ENCODE results near the gene ADI1.
"Not testable (repeated sequence)": the region's sequence is repeated elsewhere in the genome, so short reads cannot be mapped to it uniquely, and the experiment has no call there.

The ADI1 gene

GRCh38 chr2:3529316-3530025 lies 10.1 kb upstream of the ADI1 start:
- in situ Hi-C loops (cut with MboI; ENCODE audit: low sequenced_read_pairs), result no loop called here

DNA sequence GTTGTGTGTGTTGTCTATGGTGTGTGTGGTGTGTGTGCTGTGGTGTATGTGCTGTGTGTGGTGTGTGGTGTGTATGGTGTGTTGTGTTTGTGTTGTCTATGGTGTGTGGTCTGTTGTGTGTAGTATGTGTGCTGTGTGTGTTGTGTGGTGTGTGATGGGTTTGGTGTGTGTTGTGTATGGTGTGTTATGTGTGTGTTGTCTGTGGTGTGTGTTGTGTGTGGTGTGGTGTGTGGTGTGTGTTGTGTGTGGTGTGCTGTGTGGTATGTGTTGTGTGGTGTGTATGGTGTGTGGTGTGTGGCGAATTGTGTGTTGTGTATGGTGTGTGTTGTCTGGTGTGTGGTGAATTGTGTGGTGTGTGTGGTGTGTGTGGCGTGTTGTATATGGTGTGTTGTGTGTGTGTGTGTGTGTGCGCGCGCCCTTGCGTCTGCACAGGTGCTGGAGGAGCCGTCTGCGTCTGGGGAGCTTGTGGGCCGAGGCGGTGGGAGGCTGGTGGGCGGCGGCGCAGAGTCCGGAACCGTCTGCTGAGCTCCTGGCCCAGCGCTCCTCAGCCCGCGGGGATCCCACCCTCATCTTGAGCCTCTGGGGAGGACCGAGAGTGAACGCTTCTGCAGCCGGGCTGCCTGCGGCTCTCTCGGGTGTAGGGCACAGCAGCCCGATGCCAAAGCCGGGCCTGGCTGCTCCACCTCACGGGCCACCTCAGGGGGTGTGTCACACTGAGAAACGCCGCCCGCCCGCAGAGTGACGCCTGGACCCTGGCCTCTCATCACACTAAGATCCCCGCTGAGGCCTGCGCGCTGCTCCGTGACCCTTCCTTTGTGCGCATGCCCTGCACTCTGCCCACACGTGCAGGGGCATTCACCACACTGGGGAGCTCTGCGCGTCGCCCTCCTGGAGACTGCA lies 8.8 kb upstream of the ADI1 start:
- in situ Hi-C loops (cut with MboI; ENCODE audit: low sequenced_read_pairs), result no loop called here

- in situ Hi-C loops (cut with MboI; ENCODE audit: low sequenced_read_pairs), result no loop called here
Measured at GRCh38 chr2:3526871-3527270, 7.5 kb upstream of the ADI1 start.

DNA sequence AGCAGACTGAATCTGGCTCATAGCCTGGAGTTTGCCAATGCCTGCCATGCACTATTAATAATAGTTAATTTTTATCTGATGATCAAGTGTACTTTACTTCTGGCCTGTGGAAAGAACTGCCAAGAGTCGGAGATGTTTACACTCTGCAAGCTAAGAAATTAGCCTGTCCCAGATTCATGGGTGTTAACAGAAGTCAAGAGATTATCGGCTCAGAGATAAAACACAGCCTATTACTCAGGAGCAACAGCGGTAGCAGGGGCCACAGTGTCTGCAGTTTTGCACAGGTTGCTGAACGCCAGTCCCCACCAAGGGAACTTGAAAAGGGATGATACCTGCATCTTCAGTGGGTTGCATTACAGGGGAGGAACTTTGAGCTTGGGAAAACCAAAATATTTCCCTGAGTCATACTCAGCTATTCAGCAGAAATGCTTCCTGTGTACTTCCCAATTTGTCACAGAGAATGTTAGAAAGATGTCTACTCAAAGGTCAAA lies 4.3 kb upstream of the ADI1 start:
- in situ Hi-C loops (cut with MboI; ENCODE audit: low sequenced_read_pairs), result no loop called here

GRCh38 chr2:3522961-3523421 lies 3.7 kb upstream of the ADI1 start:
- in situ Hi-C loops (cut with MboI; ENCODE audit: low sequenced_read_pairs), result no loop called here

GRCh38 chr2:3520591-3520990 lies 1.3 kb upstream of the ADI1 start:
- in situ Hi-C loops (cut with MboI; ENCODE audit: low sequenced_read_pairs), result no loop called here

GRCh38 chr2:3518496-3519254 lies 656 bp downstream of the ADI1 start:
- in situ Hi-C loops (cut with MboI; ENCODE audit: low sequenced_read_pairs), result no loop called here

DNA sequence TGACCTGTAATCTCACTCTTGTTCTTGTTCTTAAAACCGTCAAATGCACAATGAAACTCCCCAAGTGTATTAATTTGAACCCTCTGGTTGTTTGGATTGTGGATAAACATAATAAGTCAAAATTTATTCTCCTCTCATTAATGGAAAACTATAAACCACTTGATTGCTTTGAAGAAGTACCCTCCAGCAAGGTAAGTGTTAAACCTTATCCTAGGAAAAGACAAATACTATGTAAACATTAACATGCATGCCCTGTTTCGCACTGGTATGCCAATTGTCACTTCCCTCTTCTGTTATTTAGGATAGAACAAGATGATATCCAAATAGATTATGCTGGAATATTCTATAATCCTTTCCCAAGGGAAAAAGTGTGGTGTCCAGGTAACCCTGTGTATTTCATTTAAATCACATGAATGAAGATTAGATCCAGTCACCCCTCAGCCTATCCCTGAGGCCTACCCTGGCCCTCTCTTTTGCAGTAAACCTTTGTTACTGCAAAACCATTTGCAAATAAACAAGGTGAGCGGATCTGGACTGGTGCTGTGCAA lies 1.3 kb downstream of the ADI1 start:
- in situ Hi-C loops (cut with MboI; ENCODE audit: low sequenced_read_pairs), result no loop called here

DNA sequence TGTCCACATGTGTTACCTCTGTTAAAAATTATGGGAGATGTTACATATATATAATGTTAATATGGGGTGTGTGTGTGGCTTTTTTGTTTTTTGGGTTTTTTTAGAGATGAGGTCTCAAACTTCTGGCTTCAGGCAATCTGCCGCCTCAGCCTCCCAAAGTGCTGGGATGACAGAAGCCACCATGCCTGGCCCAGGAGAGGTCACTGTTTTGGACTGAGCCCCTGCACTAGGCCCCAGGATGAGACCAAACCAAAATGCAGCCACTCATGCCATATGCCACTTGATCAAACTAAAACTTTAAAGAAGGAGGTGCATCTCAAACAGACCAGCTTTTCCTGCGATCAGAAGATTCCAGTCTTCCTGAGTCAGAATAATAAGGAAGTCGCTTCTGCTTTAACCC lies 2.5 kb downstream of the ADI1 start:
- in situ Hi-C loops (cut with MboI; ENCODE audit: low sequenced_read_pairs), result no loop called here

- in situ Hi-C loops (cut with MboI; ENCODE audit: low sequenced_read_pairs), result not testable (repeated sequence)
Measured at GRCh38 chr2:3515438-3515837, 3.9 kb downstream of the ADI1 start.

GRCh38 chr2:3513026-3513810 lies 6.1 kb downstream of the ADI1 start:
- in situ Hi-C loops (cut with MboI; ENCODE audit: low sequenced_read_pairs), result no loop called here

- in situ Hi-C loops (cut with MboI; ENCODE audit: low sequenced_read_pairs), result no loop called here
Measured at GRCh38 chr2:3512086-3512485, 7.2 kb downstream of the ADI1 start.

DNA sequence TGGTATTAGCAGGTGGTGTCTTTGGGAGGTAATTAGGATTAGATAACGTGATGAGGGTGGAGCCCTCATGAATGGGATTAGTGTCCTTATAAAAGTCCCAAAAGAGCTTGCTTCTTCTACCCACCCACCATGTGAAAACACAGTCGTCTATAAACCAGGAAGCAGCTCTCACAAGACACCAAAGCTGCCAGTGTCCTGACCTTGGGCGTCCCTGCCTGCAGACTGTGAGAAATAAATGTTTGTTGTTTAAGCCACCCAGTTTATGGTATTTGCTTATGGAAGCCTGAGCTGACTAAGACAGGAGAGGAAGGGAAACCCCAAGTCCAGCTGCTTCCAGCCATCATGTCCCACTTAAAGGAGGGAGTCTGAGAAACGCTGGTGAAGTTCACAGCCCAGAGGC lies 13.6 kb downstream of the ADI1 start:
- in situ Hi-C loops (cut with MboI; ENCODE audit: low sequenced_read_pairs), result no loop called here

- in situ Hi-C loops (cut with MboI; ENCODE audit: low sequenced_read_pairs), result no loop called here
Measured at GRCh38 chr2:3504741-3505140, 14.6 kb downstream of the ADI1 start.

DNA sequence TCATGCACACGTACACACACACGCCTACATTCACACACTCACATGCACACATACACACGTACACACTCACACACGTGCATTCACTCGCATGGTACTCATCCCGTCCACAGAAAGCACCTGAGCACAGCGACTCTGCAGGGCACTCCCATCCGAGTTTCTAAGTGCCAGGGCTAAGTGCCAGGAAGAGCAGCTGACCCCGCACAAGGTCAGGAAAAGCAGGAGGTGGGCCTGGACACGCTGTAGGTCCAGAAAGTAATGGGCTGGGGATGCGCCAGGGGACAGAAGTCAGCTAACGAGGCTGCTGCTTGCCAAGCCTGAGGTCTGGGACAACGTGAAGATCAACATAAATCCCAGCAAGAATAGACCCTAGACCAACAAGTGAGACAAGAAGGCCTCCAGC lies 15.8 kb downstream of the ADI1 start:
- in situ Hi-C loops (cut with MboI; ENCODE audit: low sequenced_read_pairs), result no loop called here

GRCh38 chr2:3503046-3503445 lies 16.3 kb downstream of the ADI1 start:
- in situ Hi-C loops (cut with MboI; ENCODE audit: low sequenced_read_pairs), result no loop called here

DNA sequence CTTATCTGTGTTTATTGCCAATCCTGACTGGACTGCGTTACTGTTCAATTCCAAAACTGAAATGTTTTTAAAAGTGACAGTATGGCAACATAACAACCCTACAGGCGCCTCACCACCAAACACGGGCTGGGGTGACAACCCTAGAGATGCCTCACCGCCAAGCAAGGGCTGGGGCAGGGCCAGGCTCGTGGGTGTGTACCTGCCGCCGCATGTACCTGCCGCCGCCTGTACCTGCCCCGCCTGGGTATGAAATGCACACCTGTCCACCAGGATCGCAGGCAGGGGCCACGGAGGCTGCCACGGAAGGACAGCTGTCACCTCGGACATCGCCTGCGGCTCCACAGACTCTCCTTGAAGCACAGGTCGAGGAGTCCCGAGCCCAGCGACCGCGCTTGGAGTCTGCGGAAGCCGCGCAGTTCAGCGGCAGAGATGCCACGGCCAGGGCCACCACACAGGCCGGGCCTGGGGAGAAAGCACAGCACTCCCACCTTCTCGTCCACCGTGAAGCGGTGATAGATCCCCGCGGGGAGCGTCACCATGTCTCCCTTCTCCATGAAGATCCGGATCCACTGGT lies 18.9 kb downstream of the ADI1 start:
- in situ Hi-C loops (cut with MboI; ENCODE audit: low sequenced_read_pairs), result no loop called here

DNA sequence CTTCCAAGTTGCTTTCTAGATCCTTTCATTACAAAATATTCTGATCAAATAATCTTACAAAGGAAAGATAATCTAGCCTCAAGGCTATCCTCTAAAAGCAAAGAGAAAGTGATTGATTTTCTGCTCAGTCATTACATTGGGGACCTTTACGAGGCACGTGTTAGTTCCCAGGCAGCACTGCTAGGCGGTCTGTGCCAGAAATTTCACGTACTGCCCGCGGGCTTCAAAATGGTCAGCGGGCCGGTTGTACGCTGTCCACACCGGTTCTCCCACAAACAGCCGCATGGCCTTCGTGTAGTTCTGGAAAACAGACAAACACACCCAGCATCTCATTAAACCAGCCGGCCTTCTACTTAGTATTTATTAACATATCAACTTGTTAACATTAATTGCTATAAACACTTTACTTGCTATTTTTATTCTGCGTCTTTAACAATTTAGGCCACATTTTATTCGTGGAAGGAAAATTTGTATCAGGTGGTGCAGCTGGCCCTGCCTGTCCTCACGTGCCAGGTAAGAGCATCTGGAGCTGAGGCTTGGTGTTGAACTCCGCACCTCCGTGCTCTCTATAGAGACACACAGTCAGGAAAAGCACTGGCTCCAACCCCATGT lies 20.4 kb downstream of the ADI1 start:
- in situ Hi-C loops (cut with MboI; ENCODE audit: low sequenced_read_pairs), result no loop called here

DNA sequence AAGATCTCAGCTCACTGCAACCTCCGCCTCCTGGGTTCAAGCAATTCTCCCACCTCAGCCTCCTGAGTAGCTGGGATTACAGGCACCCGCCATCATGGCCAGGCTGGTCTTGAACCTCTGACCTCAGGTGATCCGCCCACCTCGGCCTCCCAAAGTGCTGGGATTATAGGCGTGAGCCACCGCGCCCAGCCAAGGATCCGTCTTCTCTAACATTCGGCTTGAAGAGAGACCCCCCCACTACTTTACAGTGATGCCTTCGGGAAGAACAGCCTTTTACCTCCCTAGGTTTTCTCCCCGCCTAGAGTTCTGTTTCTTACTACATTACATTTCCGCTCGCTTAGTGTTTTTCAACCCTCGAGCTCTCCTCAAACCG lies 22.6 kb downstream of the ADI1 start:
- in situ Hi-C loops (cut with MboI; ENCODE audit: low sequenced_read_pairs), result not testable (repeated sequence)

Data from HL-60/S4 (cell line).